Heart right ventricle (tissue), 16 donors: ENCODE results near the gene PRH1. TPM values are rescaled to one million over a fixed set of nuclear protein-coding genes. Genes with fewer than 3 reads are reported as not detected.

ENCODE experiments used
- ATAC-seq, 8 donors: fragments of 200-7000 bp; cut with Tn5 transposase; one replicate each; pipeline ENCODE4 v1.9.1; 2020; ENCODE audit warnings: mild to moderate bottlenecking in 8 of 8, moderate library complexity in 8 of 8, moderate number of reproducible peaks in 1 of 8
- DNase-seq, 2 donors: peaks; one replicate each; pipeline ENCODE4 v3.0.0-alpha.2; 2020
- H3K27ac ChIP-seq, 10 donors: fragments of 200-600 bp; sonication (generic) in 2 of 10; one replicate each; pipeline versions ENCODE4 v1.5.0 to v1.8.0; 2020 to 2022; ENCODE audit warnings: mild to moderate bottlenecking in 3 of 10
- H3K27me3 ChIP-seq, 7 donors: fragments of 200-600 bp; one replicate each; pipeline ENCODE4 v1.8.0; 2021 to 2022; ENCODE audit warnings: mild to moderate bottlenecking in 2 of 7
- H3K36me3 ChIP-seq, 9 donors: fragments of 200-600 bp; sonication (generic) in 1 of 9; one replicate each; pipeline versions ENCODE4 v1.5.0 to v1.8.0; 2020 to 2022; ENCODE audit warnings: mild to moderate bottlenecking in 2 of 9
- H3K4me1 ChIP-seq, 9 donors: fragments of 200-600 bp; sonication (generic) in 1 of 9; one replicate each; pipeline versions ENCODE4 v1.5.0 to v1.8.0; 2020 to 2022; ENCODE audit warnings: mild to moderate bottlenecking in 4 of 9
- H3K4me3 ChIP-seq, 10 donors: fragments of 200-600 bp; sonication (generic) in 2 of 10; one replicate each; pipeline versions ENCODE4 v1.5.0 to v1.8.0; 2020 to 2022; ENCODE audit warnings: mild to moderate bottlenecking in 7 of 10, moderate library complexity in 2 of 10
- H3K9me3 ChIP-seq, 11 donors: fragments of 200-600 bp in 10 of 11; sonication (generic) in 2 of 11; one replicate each; pipeline versions ENCODE4 v1.5.0 to v1.8.0; 2013 to 2022; ENCODE audit warnings: mild to moderate bottlenecking in 2 of 11, control low read depth in 1 of 11, moderate library complexity in 1 of 11
- WGBS, 2 donors: extraction: QIAGEN DNeasy Blood & Tissue Kit; methylation state at CpG; one replicate each; pipeline ENCODE4 v1.1.7; 2013; ENCODE audit warnings: inconsistent platforms in 1 of 2; 5-methylcytosine and 5-hydroxymethylcytosine counted together
- intact Hi-C, 10 donors: fragments of 100-400 bp; cut with DNase I; formaldehyde crosslinking; loops; one replicate each; pipeline versions ENCODE4 v1.11.1 to v1.14.2; 2022
- polyA plus RNA-seq, 2 donors: library from polyadenylated mRNA; stranded (reverse); fragments of 200-250 nt; gene quantifications; one replicate each; pipeline ENCODE4 v1.2.3, GENCODE V29; 2013
- total RNA-seq, 10 donors: library from RNA; stranded (reverse); fragmentation: NEBNext Ultra II Directional in 3 of 10; extraction: Animal tissue kit (Norgen Biotek cat#: 25700) in 3 of 10; gene quantifications; one replicate each; pipeline versions ENCODE4 v1.2.1 to v1.2.4, GENCODE V29; 2021 to 2023
- TF ChIP-seq, protein P1 (sequence below), 9 donors: fragments of 200-600 bp; sonication (generic) in 2 of 9; IDR thresholded peaks; one replicate each; pipeline versions ENCODE4 v1.5.0 to v1.8.0; 2021 to 2022; ENCODE audit warnings: antibody characterized with exemption in 9 of 9, mild to moderate bottlenecking in 5 of 9, moderate library complexity in 1 of 9
- donor health status: Arrhythmogenic right ventricular cardiomyopathy.
- donor health status: ischemic (EF 13 %, LVEDD 7.1; RV severe dilation, severe dysfunction).
- donor health status: healthy with polysubstance abuse.
- donor health status: DM: no; HTN: yes; CAD: no.
- donor health status: DM: no; HTN: no; CAD: no.
- donor health status: ischemic (EF 25% LVEDD 6.9; RV normal size, moderate dysfunction).
- donor health status: ischemic (EF 25% LVEDD 5.7; RV mildly dilated, moderate dysfunction).
- donor health status: healthy.
- donor health status: DM: yes; HTN: yes; CAD: no.
- donor health status: Ischemic cardiomyopathy.
- donor health status: ischemic (EF 35%, LVEDD 5.7; RV mildly dilated, moderate dysfunction).
- donor health status: nonischemic (EF 11% LVEDD 7.7; RV severe dilation, severe dysfunction).
- donor health status: DM: yes; HTN: yes; CAD: no.
- donor health status: PGD.
- donor health status: ischemic (EF 29% LVEDD 5.4; RV normal size, mild dysfunction).
- donor health status: nonischemic (EF 23%, LVEDD 6.1; RV moderate dilation, normal function).

The PRH1 gene
- total and polyA plus RNA-seq, 12 donors = 2.4 to 11.7 (median 6.9) TPM

DNA sequence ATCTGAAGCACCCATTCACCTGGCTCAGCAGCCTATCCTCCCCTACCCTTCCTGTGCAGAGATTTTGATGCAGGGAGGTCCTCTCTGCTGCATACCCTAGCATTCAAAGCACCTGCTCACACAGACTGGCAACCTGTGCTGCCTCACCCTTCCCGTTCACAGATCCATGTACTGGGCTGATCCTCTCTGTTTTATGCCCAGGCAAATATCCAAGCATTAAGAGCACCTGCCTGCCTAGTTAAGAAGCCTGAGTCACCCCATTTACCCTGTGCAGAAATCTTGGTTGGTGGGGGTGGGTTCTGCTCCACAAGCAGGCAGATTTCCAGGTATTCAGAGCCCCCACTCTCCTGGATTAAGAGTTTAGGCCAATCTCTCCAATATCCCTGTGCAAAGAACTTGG is 16.9 kb upstream of the PRH1 start:
- no peaks in the 10 kb centered on the region for H3K4me1 ChIP-seq
- 100% methylated on average over 1 of the region's 1 CpG for WGBS, 2 donors
- H3K36me3 ChIP-seq = peaks cover 0 to 21% (median 0%) of the 10 kb centered on the region in 9 donors
- no peaks in the 10 kb centered on the region for H3K27me3 ChIP-seq
- no peak overlapping the region for H3K27ac ChIP-seq
- no peak overlapping the region for H3K4me3 ChIP-seq
- TF ChIP-seq, protein P1, sequence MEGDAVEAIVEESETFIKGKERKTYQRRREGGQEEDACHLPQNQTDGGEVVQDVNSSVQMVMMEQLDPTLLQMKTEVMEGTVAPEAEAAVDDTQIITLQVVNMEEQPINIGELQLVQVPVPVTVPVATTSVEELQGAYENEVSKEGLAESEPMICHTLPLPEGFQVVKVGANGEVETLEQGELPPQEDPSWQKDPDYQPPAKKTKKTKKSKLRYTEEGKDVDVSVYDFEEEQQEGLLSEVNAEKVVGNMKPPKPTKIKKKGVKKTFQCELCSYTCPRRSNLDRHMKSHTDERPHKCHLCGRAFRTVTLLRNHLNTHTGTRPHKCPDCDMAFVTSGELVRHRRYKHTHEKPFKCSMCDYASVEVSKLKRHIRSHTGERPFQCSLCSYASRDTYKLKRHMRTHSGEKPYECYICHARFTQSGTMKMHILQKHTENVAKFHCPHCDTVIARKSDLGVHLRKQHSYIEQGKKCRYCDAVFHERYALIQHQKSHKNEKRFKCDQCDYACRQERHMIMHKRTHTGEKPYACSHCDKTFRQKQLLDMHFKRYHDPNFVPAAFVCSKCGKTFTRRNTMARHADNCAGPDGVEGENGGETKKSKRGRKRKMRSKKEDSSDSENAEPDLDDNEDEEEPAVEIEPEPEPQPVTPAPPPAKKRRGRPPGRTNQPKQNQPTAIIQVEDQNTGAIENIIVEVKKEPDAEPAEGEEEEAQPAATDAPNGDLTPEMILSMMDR (IDR thresholded peaks at IDR 0.05) = no peak
- peaks cover 0 to 45% (median 30%) of the 10 kb centered on the region in 11 donors for H3K9me3 ChIP-seq
- ATAC-seq (no peak), DNase-seq (no peak)
- intact Hi-C loops = no loop called here

DNA sequence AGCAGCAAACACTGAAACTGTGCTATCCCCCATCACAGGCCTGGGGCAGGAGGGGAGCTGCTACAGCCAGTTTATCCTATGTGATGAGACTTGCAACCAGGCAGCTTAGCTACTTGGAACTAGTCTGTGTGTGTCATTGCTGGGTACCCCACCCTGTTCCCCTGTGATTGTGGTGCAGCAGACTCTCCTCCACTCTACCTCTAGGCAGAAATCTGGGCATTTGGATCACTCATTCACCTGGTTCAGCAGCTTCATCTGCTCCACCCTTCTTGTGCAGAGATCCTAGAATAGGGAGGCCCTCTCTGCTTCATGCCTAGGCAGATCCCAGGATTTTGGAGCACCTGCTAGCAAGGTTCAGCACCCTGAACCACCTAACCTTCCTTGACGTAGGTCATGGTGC is 16.5 kb upstream of the PRH1 start:
- no peak for DNase-seq
- intact Hi-C loops = no loop called here
- Histone ChIP-seq H3K4me1 (no peaks in the 10 kb centered on the region), H3K27me3 (no peaks in the 10 kb centered on the region), H3K4me3 (no peak overlapping the region), H3K9me3 (peaks cover 0 to 41% (median 30%) of the 10 kb centered on the region in 11 donors), H3K36me3 (peaks cover 0 to 17% (median 0%) of the 10 kb centered on the region in 9 donors), H3K27ac (no peak overlapping the region)
- WGBS, 2 donors = 95 to 98% methylated on average over 1 of the region's 1 CpG
- no peak for ATAC-seq
- TF ChIP-seq, protein P1 (IDR thresholded peaks at IDR 0.05) = no peak

- TF ChIP-seq, protein P1 (IDR thresholded peaks at IDR 0.05) = no peak
- DNase-seq = no peak
- intact Hi-C loops = no loop called here
- H3K27me3 ChIP-seq = no peaks in the 10 kb centered on the region
- WGBS, 2 donors = 93 to 98% methylated on average over 5 of the region's 5 CpGs
- no peak overlapping the region for H3K4me3 ChIP-seq
- ATAC-seq = no peak
- peaks cover 0 to 4% (median 0%) of the 10 kb centered on the region in 11 donors for H3K9me3 ChIP-seq
- peaks cover 0 to 7% (median 0%) of the 10 kb centered on the region in 9 donors for H3K36me3 ChIP-seq
- no peak overlapping the region for H3K27ac ChIP-seq
- H3K4me1 ChIP-seq = no peaks in the 10 kb centered on the region
Measured at GRCh38 chr12:10896854-10897253, 12.8 kb upstream of the PRH1 start.

GRCh38 chr12:10891937-10892336 is 7.9 kb upstream of the PRH1 start:
- peaks cover 0 to 3% (median 0%) of the 10 kb centered on the region in 9 donors for H3K4me1 ChIP-seq
- WGBS, 2 donors = 96 to 100% methylated on average over 2 of the region's 2 CpGs
- intact Hi-C loops = no loop called here
- TF ChIP-seq, protein P1 (IDR thresholded peaks at IDR 0.05) = no peak
- no peaks in the 10 kb centered on the region for H3K27me3 ChIP-seq
- no peak overlapping the region for H3K4me3 ChIP-seq
- no peaks in the 10 kb centered on the region for H3K9me3 ChIP-seq
- no peak overlapping the region for H3K27ac ChIP-seq
- peaks cover 0 to 7% (median 0%) of the 10 kb centered on the region in 9 donors for H3K36me3 ChIP-seq
- no peak for DNase-seq
- ATAC-seq = no peak
